ENCODE results near the gene DPYSL5. TPM values are rescaled to one million over a fixed set of nuclear protein-coding genes. Genes with fewer than 3 reads are reported as not detected.

The DPYSL5 gene
- total and polyA plus RNA-seq, 12 donors = 0.34 to 1.6 (median 0.82) TPM; not detected in 4

DNA sequence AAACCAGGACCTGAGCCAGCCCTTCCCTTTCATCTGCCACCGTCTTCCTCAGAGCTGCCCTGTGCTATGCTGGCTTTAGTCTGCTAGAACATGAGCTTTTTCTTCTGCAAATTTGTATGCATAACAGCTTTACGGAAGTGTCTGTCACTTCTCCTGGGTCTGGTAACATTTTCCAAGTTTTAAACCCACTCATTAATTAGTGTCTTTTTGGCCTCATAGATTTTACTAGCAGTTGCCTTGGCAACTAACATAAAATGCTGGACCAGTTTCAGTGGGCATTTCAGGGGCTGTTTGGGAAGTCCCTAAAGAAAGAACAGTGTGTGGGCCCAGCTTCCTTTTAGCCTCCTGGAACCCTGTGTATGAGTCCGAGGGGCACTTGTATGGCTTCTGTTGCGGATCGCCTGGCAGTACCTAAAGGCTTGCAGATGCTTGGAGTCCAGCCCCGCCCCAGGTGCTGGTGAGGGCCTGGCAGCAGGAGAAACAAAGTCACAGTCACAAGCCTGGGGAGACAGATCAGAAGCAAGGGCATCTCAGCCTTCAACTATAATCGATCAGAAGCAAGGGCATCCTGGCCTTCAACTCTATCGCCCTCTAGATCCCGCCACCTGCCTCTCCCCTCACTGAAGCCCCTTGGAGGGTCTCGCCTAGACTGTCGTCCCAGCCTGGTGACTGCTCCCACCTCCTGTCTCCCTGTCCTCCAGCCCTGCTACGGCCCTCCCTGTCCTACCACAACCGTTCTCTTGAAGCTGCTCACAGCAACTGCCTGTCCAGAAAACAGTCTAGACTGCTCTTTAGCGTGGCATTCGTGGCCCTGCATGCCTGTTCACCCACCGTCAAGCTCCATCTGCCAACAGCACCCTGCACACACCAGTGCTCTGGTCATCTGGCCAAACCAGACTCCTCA, 85.8 kb downstream of the DPYSL5 start:
- no peak overlapping the region for H3K27ac ChIP-seq
- H3K4me1 ChIP-seq (replicated peaks in 1 of 2) = peaks cover 0 to 5% of the 10 kb centered on the region in 2 donors
- TF ChIP-seq POLR2A (IDR thresholded peaks at IDR 0.05) (no peak), CTCF (IDR thresholded peaks at IDR 0.05) (no peak)
- DNase-seq = peak in 1 of 7 donors; percentile 18
- WGBS, 4 donors = 81 to 88% (median 87%) methylated on average over 15 to 16 of the region's 16 CpGs
- H3K9me3 ChIP-seq (replicated peaks in 1 of 3) = no peaks in the 10 kb centered on the region
- no peaks in the 10 kb centered on the region for H3K36me3 ChIP-seq (replicated peaks in 1 of 2)
- intact Hi-C loops (cut with DNase I) = no loop called here
- no peaks in the 10 kb centered on the region for H3K27me3 ChIP-seq
- no peak overlapping the region for H3K4me3 ChIP-seq

GRCh38 chr2:26934335-26934724, 86.4 kb downstream of the DPYSL5 start:
- 88 to 100% (median 92%) methylated on average over 6 to 10 of the region's 10 CpGs for WGBS, 4 donors
- peaks cover 0 to 5% of the 10 kb centered on the region in 2 donors for H3K4me1 ChIP-seq (replicated peaks in 1 of 2)
- peak in 1 of 7 donors; percentile 41 for DNase-seq
- TF ChIP-seq POLR2A (IDR thresholded peaks at IDR 0.05) = no peak
- no peak for TF ChIP-seq CTCF (IDR thresholded peaks at IDR 0.05)
- no peaks in the 10 kb centered on the region for H3K9me3 ChIP-seq (replicated peaks in 1 of 3)
- H3K27me3 ChIP-seq = no peaks in the 10 kb centered on the region
- H3K36me3 ChIP-seq (replicated peaks in 1 of 2) = no peaks in the 10 kb centered on the region
- no peak overlapping the region for H3K4me3 ChIP-seq
- intact Hi-C loops (cut with DNase I) = no loop called here
- H3K27ac ChIP-seq = no peak overlapping the region

GRCh38 chr2:26934985-26935384, 87.1 kb downstream of the DPYSL5 start:
- H3K36me3 ChIP-seq (replicated peaks in 1 of 2) = no peaks in the 10 kb centered on the region
- no peak overlapping the region for H3K4me3 ChIP-seq
- WGBS, 4 donors = 66 to 71% (median 69%) methylated on average over 3 of the region's 3 CpGs
- H3K4me1 ChIP-seq (replicated peaks in 1 of 2) = peaks cover 0 to 5% of the 10 kb centered on the region in 2 donors
- DNase-seq = no peak
- no peak overlapping the region for H3K27ac ChIP-seq
- no peaks in the 10 kb centered on the region for H3K9me3 ChIP-seq (replicated peaks in 1 of 3)
- TF ChIP-seq CTCF (IDR thresholded peaks at IDR 0.05) (no peak), POLR2A (IDR thresholded peaks at IDR 0.05) (no peak)
- no peaks in the 10 kb centered on the region for H3K27me3 ChIP-seq
- intact Hi-C loops (cut with DNase I) = no loop called here

DNA sequence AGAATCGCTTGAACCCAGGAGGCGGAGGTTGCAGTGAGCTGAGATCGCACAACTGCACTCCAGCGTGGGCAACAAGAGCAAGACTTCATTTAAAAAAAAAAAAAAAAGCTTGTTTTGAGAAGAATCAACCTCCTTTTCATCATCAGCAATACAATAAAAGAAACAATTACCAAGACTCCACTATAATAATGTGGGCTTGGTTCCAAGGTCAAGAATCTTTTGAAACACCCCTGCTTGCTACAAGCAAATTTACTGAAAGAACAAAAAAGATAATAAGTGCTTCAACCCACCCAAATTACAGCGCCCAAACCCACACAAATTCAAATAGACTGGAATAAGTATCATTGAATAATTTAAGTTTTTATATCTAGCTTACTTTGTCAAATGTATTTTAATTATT, 88.9 kb downstream of the DPYSL5 start:
- intact Hi-C loops (cut with DNase I) = no loop called here
- WGBS, 4 donors = 68 to 83% (median 80%) methylated on average over 5 of the region's 5 CpGs

More for the DNA sequence above, 88.9 kb downstream of the DPYSL5 start:
- Histone ChIP-seq H3K27ac (no peak overlapping the region), H3K27me3 (no peaks in the 10 kb centered on the region), H3K4me3 (no peak overlapping the region), H3K36me3 (replicated peaks in 1 of 2) (no peaks in the 10 kb centered on the region), H3K4me1 (replicated peaks in 1 of 2) (peaks cover 0 to 5% of the 10 kb centered on the region in 2 donors), H3K9me3 (replicated peaks in 1 of 3) (no peaks in the 10 kb centered on the region)
- TF ChIP-seq POLR2A (IDR thresholded peaks at IDR 0.05) = no peak
- no peak for DNase-seq

Measured in adrenal gland (tissue), 12 donors.